GM21390 (cell line): ENCODE results near the gene UQCC2.

Experiments used
- ATAC-seq: cut with Tn5 transposase; IDR thresholded peaks from one replicate; pipeline ENCODE4 v1.9.1; 2021; ENCODE audit not compliant: unreplicated experiment

Gene UQCC2

DNA sequence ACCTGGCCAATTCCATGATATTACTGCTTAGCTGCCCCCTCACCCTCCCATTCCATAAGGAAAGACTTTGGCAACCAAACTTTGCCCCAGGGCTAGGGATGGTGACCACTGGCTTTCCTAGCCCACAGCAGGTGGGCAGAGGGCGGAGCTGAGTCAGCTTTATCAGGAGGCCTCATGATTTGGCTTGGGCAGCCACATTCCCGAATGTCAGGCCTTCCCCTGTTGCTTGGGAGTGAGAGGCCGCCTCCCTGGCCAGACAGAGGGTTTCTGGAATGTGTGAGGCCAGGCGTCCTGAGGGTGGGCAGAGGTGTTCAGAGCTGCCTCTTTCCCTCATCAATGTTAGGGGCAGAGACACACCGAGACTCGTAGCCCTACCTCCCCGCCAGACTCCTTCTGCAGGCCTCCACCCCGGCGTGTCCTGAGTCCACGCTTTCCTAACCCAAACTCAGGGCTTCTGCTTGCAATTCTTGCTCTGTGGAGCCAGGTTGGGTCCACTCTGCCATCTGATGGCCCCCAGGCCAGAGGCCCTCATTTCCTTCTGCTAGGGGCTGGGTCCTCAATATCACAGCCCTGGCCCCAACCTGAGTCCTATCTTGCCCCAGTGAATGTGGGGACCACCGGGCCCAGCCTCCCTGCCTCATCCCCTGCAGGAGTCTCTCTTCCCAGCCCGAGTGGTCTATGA lies 19.3 kb downstream of the UQCC2 start:
- ATAC-seq: no peak

DNA sequence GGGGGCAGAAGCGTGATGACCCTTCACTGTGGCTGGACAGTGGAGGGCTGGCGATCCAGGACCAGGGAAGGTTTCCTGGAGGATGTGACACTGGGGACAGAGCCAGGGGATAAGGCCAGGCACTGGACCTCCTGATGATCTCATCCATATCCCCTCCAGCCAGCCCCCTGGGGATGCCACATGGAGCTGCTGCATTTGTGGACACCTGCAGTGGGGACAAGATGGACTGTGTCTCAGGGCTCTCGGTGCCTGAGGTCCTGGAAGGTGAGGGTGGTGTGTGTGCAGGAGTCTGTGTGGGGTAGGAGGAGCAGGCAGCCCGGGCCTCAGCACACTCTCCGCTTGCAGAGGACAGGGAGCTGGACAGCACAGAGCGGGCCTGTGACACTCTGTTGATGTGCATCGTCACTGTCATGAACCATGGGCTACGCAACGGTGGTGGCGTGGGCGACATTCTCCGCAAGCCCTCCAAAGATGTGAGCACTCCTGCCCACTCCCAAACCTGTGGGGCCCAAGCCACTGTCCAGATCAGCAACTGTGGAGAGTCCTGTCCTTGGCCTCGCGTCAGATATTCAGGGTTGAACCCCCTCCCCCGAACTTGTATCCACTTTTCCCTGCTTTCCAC lies 19.9 kb downstream of the UQCC2 start:
- no peak for ATAC-seq

DNA sequence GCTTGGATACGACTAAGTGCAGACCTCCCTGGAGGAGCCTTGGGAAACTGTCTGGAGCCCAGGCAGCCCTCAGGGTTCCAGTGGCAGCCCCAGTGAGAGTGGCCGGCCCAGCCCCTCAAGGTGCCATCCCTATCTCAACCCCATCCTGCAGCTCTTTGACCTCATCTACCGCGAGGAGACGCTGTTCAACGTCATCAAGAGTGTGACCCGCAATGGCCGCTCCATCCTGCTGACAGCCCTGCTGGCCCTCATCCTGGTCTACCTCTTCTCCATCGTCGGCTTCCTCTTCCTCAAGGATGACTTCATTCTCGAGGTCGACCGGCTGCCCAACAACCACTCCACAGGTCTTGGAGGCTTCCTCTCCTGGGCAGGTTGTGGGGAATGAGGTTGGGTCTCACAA lies 20.7 kb downstream of the UQCC2 start:
- ATAC-seq: no peak

DNA sequence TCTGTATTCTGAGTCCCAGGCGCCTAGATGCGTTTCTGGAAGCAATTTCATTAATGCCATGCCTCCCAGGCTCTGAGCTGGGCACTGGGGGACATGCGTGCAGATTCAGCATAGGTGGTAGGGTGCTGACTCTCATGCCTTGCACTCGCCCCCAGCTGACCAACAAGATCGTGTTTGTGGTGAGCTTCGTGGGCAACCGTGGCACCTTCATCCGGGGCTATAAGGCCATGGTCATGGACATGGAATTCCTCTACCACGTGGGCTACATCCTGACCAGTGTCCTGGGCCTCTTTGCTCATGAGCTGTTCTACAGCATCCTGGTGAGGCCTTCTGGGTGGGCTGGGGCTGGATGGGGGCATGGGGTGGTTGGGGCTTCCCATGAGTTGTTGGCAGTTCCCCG lies 21.6 kb downstream of the UQCC2 start:
- no peak for ATAC-seq

DNA sequence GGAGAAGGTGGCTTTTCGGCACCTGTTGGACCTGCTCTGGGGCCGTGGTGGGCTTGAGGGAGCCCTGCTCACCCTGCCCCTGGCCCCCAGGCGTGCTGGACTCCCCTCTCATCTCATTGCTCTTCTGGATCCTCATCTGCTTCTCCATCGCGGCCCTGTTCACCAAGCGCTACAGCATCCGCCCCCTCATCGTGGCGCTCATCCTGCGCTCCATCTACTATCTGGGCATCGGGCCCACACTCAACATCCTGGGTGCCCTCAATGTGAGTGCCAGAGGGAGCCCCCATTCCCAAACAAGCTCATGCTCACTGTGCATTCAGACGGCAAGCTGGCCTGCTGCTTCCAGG lies 22.4 kb downstream of the UQCC2 start:
- ATAC-seq: no peak

DNA sequence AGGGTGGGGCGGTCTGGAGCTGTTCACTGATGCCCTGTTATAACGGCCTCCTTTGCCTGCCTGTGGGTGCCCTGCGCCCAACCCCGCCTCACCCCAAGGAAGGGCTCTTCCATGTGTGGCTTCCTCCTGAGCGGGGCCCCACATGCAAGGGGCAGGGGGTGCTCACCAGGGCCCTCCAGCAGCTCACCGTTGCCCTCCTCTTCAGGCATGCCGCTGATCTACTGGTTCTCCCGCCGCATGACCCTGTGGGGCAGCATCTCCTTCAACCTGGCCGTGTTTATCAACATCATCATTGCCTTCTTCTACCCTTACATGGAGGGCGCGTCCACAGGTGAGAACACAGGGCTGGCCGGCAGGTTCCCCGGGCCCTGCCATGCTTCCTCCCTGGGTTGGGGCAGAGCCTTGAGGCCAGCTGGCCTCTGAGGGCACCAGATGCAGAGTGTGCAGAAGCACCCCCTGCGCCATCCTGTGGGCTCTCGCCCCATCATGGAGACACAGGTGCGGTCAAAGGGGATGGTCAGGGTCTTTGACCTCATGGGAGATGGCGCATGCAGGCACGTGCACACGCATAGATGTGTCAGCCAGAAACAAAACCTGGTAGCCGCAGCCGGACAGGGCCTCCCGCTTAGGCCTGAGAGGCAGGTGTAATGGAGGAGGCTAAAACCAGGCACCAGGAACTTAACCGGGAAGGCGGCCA lies 22.9 kb downstream of the UQCC2 start:
- ATAC-seq: no peak

DNA sequence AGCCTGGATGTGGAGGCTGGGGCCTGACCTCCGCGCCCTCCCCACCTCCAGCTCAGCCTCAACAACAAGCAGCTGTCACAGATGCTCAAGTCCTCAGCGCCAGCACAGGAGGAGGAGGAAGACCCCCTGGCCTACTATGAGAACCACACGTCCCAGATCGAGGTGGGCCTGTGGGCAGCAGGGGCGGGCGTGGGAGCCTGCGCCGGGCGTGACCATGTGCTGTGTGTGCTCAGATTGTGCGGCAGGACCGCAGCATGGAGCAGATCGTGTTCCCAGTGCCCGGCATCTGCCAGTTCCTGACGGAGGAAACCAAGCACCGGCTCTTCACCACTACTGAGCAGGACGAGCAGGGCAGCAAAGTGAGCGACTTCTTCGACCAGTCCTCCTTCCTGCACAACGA lies 23.5 kb downstream of the UQCC2 start:
- ATAC-seq: no peak

DNA sequence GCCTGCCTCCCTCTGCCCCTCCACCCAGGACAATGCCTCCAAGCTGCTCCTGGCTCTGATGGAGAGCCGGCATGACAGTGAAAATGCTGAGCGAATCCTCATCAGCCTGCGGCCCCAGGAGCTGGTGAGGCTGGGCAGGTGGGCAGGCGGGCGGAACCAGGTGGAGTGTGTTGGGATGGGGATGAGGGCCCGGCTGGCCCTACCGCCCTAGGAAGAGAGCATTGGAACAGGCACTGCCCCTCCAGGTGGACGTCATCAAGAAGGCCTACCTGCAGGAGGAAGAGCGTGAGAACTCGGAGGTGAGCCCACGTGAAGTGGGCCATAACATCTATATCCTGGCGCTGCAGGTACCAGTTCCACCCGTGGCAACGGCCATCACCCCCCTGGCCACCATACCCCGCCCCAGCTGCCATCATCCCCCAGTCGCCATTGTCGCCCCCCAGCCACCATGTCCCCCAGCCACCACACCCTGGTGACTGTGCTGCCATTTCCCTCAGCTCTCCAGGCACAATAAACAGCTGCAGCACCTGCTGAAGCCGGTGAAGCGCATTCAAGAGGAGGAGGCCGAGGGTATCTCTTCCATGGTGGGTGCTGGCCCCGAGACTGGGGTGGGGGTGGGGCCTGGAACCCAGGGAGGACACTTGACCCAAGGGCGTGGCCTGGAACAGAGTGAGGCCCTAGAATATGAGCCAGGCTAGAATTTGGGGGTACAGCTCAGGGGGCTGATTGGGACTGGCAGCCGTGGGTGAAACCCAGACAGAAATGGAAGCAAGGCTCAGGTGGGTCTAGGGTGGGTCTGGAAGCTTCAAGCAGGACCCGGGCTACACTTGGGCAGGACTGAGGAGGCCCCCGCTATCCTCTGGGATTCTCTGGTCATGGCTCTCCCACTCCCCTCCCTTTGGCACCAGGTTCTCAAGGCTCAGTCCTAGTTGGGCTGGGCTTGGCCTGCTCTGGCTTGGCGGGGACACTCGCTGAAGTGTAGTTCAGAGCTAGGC lies 24.2 kb downstream of the UQCC2 start:
- ATAC-seq: no peak

DNA sequence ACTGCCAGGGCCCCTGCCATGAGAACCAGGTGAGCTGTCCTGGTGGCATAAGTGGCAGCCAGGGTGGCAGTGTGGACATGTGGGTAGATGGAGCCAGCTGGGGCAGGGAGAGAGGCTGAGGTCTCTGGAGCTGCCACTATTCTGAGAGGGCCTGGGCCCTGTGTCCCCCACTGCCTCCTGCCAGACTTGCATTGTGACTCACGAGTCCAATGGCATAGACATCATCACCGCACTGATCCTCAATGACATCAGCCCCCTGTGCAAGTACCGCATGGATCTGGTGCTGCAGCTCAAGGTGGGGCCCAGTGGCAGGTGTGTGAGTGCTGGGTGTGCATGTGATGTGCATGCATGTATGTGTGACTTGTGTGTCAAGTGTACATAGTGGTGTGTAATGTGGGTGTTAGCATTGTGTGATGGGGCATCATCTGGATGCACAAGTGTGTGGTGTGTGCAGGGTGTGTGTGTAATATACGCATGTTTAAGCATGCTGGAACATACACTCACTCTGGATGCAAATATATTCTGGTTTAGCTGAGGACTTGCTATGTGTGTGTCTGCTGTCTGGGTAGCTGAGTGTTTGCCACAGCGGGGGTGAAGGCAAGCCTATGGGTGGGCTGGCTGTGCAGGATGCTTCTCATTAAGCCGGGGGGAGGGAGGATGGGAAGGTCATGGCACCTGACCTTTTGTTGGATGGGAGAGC lies 25.1 kb downstream of the UQCC2 start:
- no peak for ATAC-seq

DNA sequence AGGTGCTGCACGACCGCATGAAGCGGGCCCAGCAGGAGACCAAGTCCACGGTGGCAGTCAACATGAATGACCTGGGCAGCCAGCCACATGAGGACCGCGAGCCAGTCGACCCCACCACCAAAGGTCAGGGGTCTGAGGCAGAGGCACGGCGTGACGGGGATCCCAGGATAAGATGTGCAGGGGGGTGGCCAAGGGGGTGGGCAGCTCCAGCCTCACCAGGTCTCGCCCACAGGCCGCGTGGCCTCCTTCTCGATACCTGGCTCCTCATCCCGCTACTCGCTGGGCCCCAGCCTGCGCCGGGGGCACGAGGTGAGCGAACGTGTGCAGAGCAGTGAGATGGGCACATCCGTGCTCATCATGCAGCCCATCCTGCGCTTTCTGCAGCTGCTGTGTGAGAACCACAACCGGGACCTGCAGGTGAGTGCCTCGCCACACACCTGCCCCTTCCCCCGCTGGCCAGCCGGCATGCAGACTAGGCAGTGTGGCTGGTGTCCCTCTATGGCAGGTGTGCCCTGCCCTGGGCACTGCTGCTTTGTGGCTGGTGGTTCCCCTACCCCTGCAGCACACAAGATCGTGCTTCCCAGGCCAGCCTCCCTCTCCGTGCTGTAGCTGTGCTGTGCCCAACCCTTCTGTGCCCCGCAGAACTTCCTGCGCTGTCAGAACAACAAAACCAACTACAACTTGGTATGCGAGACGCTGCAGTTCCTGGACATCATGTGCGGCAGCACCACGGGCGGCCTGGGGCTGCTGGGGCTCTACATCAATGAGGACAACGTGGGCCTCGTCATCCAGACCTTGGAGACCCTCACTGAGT lies 25.9 kb downstream of the UQCC2 start:
- no peak for ATAC-seq

DNA sequence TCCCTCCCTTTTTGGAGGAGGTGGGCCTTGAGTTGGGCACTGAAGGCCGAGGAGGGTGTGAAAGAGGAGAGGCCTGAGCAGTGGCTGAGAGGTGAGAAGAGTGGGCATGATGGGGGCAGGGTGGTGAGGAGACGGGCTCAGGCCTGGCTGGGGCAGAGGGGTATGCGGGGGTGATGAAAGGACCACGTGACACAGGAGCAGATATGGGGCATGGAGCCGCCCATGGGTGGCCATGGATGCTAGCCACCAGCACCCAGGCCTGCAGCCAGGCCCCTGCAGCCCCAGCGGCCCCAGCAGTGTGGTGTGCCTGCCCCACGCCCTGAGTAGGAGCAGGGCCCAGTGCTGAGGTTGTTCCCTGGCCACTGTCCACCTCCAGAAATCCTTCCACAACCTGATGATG lies 26.5 kb downstream of the UQCC2 start:
- no peak for ATAC-seq

DNA sequence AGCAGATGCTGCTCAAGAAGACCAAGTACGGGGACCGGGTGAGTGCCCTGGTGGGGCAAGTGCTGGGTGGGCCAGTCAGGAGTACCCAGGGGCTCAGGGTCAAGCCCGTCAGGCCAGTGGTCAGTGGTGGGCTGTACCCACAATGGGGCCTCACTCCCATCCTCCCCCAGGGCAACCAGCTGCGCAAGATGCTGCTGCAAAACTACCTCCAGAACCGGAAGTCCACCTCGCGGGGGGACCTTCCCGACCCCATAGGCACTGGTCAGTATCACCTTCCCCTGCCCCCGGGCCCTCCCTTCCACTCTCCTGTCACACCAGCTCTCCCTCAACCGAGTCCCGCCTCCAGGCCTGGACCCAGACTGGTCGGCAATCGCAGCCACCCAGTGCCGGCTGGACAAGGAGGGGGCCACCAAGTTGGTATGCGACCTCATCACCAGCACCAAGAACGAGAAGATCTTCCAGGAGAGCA lies 27.0 kb downstream of the UQCC2 start:
- ATAC-seq: no peak

DNA sequence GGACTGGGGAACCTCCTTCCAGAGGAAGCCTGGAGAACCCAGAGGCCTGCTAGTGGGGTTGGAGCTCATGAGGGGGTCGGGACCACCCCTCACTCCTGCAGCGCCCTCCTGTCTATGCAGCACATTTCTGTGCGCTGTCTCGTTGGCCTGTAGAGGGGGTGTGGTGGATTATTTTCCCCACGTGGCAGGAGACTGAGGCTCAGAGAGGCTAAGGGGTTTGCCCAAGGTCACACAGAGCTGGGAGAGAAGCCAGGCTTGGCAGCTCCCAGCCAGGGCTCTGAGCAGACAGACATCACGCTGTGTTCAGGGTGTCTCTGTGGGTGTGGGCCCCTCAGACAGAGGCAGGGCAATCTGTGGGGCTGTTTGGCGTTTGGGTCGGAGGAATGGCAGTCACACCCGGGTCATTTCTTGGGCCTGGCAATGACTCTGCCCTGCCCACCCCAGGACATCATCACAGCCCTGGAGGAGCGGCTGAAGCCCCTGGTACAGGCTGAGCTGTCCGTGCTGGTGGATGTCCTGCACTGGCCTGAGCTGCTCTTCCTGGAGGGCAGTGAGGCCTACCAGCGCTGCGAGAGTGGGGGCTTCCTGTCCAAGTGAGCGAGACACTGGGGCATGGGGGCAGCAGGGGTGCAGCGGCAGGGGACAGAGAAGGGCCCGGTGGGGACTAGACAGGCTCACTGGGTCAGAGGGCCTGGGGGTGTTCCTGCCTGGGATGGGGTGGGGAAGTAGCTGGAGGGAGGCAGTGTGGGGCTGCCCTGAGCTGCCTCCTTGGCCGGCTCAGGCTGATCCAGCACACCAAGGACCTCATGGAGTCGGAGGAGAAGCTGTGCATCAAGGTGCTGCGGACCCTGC lies 27.7 kb downstream of the UQCC2 start:
- no peak for ATAC-seq

DNA sequence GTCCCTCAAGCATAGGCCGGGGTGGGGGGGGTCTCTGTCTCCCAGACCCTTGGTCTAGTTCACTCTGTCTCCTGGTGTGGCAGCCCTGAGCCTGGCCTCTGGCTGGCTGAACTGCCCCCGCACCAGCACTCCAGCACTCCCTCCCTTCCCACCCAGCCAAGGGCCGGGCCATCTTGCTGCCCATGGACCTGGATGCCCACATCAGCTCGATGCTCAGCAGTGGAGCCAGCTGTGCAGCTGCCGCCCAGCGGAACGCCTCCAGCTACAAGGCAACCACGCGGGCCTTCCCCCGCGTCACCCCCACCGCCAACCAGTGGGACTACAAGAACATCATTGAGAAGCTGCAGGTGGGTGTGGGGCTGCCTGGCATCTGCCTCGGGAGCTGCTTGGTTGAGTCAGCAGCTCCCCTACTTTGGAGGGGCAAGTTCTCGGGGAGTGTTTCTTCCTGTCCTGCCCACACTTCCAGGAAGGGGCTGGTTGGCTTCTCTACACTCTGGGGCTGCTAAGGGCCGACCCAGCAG lies 28.4 kb downstream of the UQCC2 start:
- no peak for ATAC-seq

DNA sequence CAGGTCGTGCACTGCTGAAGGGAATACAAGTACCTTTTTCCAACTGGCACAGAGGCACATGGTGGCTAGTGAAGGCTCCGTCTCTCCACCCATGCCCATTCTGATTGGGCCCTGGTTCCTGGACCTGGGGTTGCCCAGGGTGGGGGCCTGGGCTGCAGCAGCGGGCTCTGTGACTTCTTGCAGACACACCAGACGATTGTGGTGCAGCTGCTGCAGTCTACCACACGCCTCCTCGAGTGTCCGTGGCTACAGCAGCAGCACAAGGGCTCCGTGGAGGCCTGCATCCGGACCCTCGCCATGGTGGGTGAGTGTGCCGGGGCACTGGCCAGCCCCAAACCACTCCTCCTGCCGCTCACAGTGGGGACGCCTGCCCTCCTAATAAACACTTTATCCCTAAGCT lies 29.2 kb downstream of the UQCC2 start:
- no peak for ATAC-seq

DNA sequence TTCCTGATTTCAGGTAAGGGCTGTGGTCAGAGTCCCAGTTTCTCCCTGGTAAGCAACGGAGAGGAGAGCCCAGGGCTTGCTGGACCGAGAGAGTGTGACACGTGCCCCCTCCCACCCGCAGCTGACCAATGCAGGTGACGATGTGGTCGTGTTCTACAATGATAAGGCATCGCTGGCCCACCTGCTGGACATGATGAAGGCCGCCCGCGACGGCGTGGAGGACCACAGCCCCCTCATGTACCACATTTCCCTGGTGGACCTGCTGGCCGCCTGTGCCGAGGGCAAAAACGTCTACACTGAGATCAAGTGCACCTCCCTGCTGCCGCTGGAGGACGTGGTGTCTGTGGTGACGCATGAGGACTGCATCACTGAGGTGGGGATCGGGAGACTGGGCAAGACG lies 31.7 kb downstream of the UQCC2 start:
- ATAC-seq: no peak

DNA sequence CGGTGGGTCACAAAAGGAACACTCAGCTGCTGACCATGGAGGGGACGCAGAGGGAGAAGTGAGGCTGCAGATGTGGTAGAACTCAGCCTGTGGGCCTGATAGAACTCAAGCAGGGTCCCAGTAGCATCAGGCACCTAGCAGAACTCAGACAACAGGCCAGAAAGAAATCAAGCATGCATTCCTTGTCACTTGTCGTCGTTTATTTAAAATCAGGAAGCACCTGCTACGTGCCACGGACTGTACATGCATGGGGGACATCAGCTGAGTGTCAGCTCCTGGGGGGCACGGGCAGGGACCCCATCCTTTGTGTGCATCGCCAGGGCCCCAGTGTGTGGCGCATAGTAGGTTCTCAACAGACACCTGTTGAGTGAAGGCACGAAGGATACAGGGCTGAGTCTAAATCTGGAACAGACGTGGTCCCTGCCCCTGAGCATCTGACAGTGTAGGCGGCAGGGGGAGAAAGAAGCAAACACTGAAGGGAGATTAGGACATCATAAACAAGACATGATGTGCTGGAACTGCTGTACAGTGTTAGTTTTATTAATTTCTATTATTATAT lies 32.5 kb downstream of the UQCC2 start:
- ATAC-seq: no peak

DNA sequence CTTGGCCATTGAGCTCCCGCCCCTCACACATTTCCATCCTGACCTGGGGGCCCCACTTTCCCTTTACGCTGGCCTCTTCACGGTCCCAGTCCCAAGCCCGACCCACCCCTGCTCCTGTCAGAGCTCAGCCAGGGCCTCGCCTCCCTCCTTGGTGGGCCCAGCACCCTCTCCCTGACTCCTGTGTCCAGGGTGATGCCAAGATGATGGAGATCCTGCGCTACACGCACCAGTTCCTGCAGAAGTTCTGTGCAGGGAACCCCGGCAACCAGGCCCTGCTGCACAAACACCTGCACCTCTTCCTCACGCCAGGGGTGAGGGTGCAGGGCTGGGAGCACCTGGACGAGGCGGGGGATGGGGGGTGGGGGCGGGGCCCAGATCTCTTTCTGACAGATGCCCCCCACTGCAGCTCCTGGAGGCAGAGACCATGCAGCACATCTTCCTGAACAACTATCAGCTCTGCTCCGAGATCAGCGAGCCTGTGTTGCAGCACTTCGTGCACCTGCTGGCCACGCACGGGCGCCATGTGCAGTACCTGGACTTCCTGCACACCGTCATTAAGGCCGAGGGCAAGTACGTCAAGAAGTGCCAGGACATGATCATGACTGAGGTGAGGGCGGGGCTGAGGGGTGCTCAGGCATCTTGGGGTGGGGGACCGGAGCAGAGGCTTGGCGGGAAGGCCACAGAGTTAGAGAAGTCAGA lies 33.1 kb downstream of the UQCC2 start:
- no peak for ATAC-seq
